Type B pancreatic cell (in vitro differentiated cells): ENCODE data around the gene NAXE. TPM values are rescaled to one million over a fixed set of nuclear protein-coding genes. Genes with fewer than 3 reads are reported as not detected.
"Not testable (repeated sequence)": the region's sequence is repeated elsewhere in the genome, so short reads cannot be mapped to it uniquely, and the experiment has no call there.

Source experiments
- DNase-seq: peaks from one replicate; pipeline ENCODE4 v3.0.0; 2021; ENCODE audit warnings: mixed read lengths; ENCODE audit not compliant: unreplicated experiment; ENCODE audit errors: extremely low spot score
- H3K27ac Mint-ChIP-seq: 2 replicates; pipeline ENCODE4 v1.8.0; 2021; ENCODE audit warnings: mild to moderate bottlenecking, mixed read lengths
- H3K27me3 Mint-ChIP-seq: 2 replicates; pipeline ENCODE4 v1.8.0; 2021; ENCODE audit warnings: mixed read lengths
- H3K36me3 Mint-ChIP-seq: 2 replicates; pipeline ENCODE4 v1.8.0; 2021; ENCODE audit warnings: mixed read lengths
- H3K4me1 Mint-ChIP-seq: one replicate; pipeline ENCODE4 v1.8.0; 2021; ENCODE audit warnings: mixed read lengths; ENCODE audit not compliant: unreplicated experiment
- H3K4me3 Mint-ChIP-seq: 2 replicates; pipeline ENCODE4 v1.8.0; 2021; ENCODE audit warnings: mild to moderate bottlenecking, mixed read lengths
- H3K9me3 Mint-ChIP-seq: 2 replicates; pipeline ENCODE4 v1.8.0; 2021; ENCODE audit warnings: mixed read lengths
- total RNA-seq: library from RNA; stranded (reverse); gene quantifications from 2 replicates; pipeline ENCODE4 v1.2.1, GENCODE V29; 2021; ENCODE audit warnings: low replicate concordance
- TF ChIP-seq, protein P1 (sequence below): fragments of 200-600 bp; sonication (generic); conservative IDR thresholded peaks from 2 replicates; pipeline ENCODE4 v1.5.0; 2021; ENCODE audit warnings: antibody characterized with exemption, mild to moderate bottlenecking

The NAXE gene
- total RNA-seq, 1 donor from 2014 or later, result 98.4 TPM

GRCh38 chr1:156600733-156601121 is 9.2 kb downstream of the NAXE start:
- no peaks in the 10 kb centered on the region for H3K9me3 Mint-ChIP-seq
- peak overlapping the region; percentile 96 for H3K4me3 Mint-ChIP-seq
- no peaks in the 10 kb centered on the region for H3K27me3 Mint-ChIP-seq
- H3K36me3 Mint-ChIP-seq, result no peaks in the 10 kb centered on the region
- TF ChIP-seq, protein P1, sequence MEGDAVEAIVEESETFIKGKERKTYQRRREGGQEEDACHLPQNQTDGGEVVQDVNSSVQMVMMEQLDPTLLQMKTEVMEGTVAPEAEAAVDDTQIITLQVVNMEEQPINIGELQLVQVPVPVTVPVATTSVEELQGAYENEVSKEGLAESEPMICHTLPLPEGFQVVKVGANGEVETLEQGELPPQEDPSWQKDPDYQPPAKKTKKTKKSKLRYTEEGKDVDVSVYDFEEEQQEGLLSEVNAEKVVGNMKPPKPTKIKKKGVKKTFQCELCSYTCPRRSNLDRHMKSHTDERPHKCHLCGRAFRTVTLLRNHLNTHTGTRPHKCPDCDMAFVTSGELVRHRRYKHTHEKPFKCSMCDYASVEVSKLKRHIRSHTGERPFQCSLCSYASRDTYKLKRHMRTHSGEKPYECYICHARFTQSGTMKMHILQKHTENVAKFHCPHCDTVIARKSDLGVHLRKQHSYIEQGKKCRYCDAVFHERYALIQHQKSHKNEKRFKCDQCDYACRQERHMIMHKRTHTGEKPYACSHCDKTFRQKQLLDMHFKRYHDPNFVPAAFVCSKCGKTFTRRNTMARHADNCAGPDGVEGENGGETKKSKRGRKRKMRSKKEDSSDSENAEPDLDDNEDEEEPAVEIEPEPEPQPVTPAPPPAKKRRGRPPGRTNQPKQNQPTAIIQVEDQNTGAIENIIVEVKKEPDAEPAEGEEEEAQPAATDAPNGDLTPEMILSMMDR, result no peak
- H3K4me1 Mint-ChIP-seq, result peaks cover 15% of the 10 kb centered on the region
- peak overlapping the region; percentile 94 for H3K27ac Mint-ChIP-seq
- no peak for DNase-seq

DNA sequence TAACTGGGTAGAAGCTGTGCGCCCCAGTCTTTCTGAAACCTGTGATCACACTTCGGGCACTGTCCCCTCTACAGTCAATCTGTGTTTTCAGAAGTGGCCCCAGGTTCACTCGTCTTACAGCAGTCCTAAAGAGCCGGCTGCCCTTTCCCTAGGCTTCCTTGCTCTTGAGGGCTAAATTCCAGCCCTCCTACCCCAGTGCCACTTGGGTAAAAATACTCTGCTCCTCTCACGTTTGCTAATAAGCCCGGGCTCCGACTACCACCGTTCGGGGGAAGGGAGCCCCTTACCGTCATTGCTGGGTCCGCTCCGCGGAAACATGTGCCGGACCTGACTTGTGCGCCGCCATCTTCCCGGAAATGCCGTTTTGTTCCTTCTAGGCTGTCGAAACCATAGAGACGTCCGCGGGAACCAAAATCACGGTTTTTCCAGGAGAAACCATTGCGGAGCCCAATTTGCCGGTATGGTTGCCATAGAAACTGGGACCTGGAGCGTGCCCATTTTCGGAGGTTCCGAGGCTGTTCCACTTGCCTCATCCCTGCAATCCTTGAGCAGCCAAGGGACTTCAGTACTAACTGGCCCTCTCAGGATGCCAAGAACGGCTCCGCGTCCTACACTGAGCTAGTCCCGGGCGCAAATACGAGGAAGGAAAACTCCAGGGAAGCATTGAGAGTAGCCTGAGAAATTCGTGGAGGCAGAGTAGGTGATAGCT is 9.7 kb downstream of the NAXE start, which contains the start of gene GPATCH4:
Gene GPATCH4 (minus strand): TSS at position 358 of the 709 bp plus-strand sequence.
- H3K9me3 Mint-ChIP-seq, result no peaks in the 10 kb centered on the region
- H3K27me3 Mint-ChIP-seq, result no peaks in the 10 kb centered on the region
- peak; percentile 82 for DNase-seq
- peak within 1 kb of the TSS; percentile 94 for H3K27ac Mint-ChIP-seq
- peak within 1 kb of the TSS; percentile 96 for H3K4me3 Mint-ChIP-seq
- TF ChIP-seq, protein P1, result no peak
- H3K36me3 Mint-ChIP-seq, result no peaks in the 10 kb centered on the region
- H3K4me1 Mint-ChIP-seq, result peaks cover 15% of the 10 kb centered on the region

GRCh38 chr1:156601892-156602291 is 10.3 kb downstream of the NAXE start:
- TF ChIP-seq, protein P1, result no peak
- H3K27ac Mint-ChIP-seq, result no peak overlapping the region
- H3K9me3 Mint-ChIP-seq, result no peaks in the 10 kb centered on the region
- no peaks in the 10 kb centered on the region for H3K36me3 Mint-ChIP-seq
- no peak for DNase-seq
- H3K4me3 Mint-ChIP-seq, result peak overlapping the region; percentile 96
- peaks cover 15% of the 10 kb centered on the region for H3K4me1 Mint-ChIP-seq
- peaks cover 3% of the 10 kb centered on the region for H3K27me3 Mint-ChIP-seq

GRCh38 chr1:156602557-156602993 is 11.0 kb downstream of the NAXE start:
- peaks cover 15% of the 10 kb centered on the region for H3K4me1 Mint-ChIP-seq
- DNase-seq, result no peak
- TF ChIP-seq, protein P1, result peak; percentile 51
- no peak overlapping the region for H3K27ac Mint-ChIP-seq
- H3K4me3 Mint-ChIP-seq, result peak overlapping the region; percentile 67
- no peaks in the 10 kb centered on the region for H3K9me3 Mint-ChIP-seq
- H3K36me3 Mint-ChIP-seq, result no peaks in the 10 kb centered on the region
- H3K27me3 Mint-ChIP-seq, result peaks cover 3% of the 10 kb centered on the region

DNA sequence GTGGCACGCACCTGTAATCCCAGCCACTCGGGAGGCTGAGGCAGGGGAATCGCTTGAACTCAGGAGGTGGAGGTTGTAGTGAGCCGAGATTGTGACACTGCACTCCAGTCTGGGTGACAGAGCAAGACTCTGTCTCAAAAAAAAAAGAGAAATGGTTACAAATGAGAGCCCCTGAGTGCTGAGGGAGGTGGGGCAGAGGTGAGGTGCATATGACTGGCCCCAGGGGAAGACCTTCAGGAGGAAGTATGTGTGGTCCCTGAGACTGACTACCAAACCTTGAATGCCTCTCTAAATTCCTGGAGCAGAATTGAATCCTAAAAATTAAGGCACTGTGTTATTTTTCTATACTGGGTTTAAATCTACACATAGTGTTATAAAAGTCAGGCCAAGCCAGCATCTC is 15.8 kb downstream of the NAXE start:
- not testable (repeated sequence) for H3K27ac Mint-ChIP-seq, H3K9me3 Mint-ChIP-seq

GRCh38 chr1:156608036-156608674 is 16.6 kb downstream of the NAXE start:
- Mint-ChIP-seq H3K9me3 (no peaks in the 10 kb centered on the region), H3K27ac (no peak overlapping the region), H3K27me3 (peaks cover 29% of the 10 kb centered on the region), H3K4me1 (peaks cover 3% of the 10 kb centered on the region), H3K4me3 (peak overlapping the region; percentile 34), H3K36me3 (no peaks in the 10 kb centered on the region)
- DNase-seq, result no peak
- TF ChIP-seq, protein P1, result peak; percentile 84

More for the DNA sequence above, 15.8 kb downstream of the NAXE start:
- not testable (repeated sequence) for H3K4me1 Mint-ChIP-seq, H3K4me3 Mint-ChIP-seq, DNase-seq, H3K36me3 Mint-ChIP-seq
- peaks cover 23% of the 10 kb centered on the region for H3K27me3 Mint-ChIP-seq
